Measurements from ENCODE around the gene ACOT8. TPM values are rescaled to one million over a fixed set of nuclear protein-coding genes. Genes with fewer than 3 reads are reported as not detected.

Gene ACOT8
- total and polyA plus RNA-seq, 2 of the 8 experiments (the other 6 are each of a cell fraction or from before 2014, with no cell fraction given): 37.6 to 88.8 TPM

DNA sequence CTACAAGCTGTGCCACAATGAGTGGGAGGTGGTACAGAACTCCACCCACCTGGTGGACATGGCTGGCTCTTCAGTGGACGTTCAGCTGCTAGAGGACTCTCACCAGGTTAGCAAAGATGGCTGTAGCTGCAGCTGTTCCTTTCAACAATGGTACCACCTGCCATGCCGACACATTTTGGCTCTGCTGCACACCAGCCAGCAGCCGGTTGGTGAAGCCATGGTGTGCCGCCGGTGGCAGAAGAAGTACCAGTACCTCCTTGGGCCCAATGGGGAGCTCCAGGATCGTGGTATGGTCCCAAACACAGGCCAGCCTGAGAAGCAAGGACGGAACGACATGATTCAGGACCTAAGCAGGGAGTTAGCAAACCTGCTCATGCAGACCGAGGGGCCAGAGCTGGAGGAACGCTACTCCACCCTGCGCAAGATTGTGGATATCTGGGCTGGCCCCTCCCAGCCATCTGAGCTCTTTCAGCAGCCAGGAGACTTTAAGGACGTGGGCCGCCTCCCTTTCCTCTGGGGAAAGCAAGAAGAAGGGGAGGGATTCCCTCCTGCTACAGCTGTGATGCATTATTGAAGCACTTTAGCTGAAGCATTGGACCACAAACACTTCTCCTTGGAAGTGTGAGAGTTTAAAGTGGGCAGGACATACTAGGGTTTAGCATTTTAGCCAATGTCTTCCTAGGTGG is 21.0 kb upstream of the ACOT8 start (continued):
- TF ChIP-seq EP300 (IDR thresholded peaks at IDR 0.05; ENCODE audit: borderline replicate concordance in 1 of 2, low read depth in 2 of 2, low read length in 2 of 2) (no peak), SIN3A (conservative IDR thresholded peaks at IDR 0.05 in 1 of 2, IDR thresholded peaks at IDR 0.05 in 1 of 2; ENCODE audit: low read depth in 1 of 2, low read length in 2 of 2) (no peak), RFX5 (IDR thresholded peaks at IDR 0.05; ENCODE audit: borderline replicate concordance, low read depth, low read length) (no peak), GABPA (IDR thresholded peaks at IDR 0.05; ENCODE audit: borderline replicate concordance, insufficient read depth, low read length) (no peak), SP4 (IDR thresholded peaks at IDR 0.05; ENCODE audit: low read length) (no peak)

All from H1 (cell line).